Measurements from ENCODE around the gene ITPR2. TPM values are rescaled to one million over a fixed set of nuclear protein-coding genes. Genes with fewer than 3 reads are reported as not detected.

ITPR2 gene
- total RNA-seq, 4 donors from 2014 or later = 32.6 to 49.8 (median 39.9) TPM

GRCh38 chr12:26851031-26851809 is 18.2 kb upstream of the ITPR2 start:
- H3K36me3 ChIP-seq = no peaks in the 10 kb centered on the region
- H3K4me1 ChIP-seq = peaks cover 0 to 3% (median 0%) of the 10 kb centered on the region in 4 donors
- no peaks in the 10 kb centered on the region for H3K27me3 ChIP-seq
- no peak for TF ChIP-seq POLR2A (IDR thresholded peaks at IDR 0.05)
- TF ChIP-seq EP300 (IDR thresholded peaks at IDR 0.05) = no peak
- no peak for TF ChIP-seq CTCF (IDR thresholded peaks at IDR 0.05)
- 29 to 37% methylated on average over 2 of the region's 2 CpGs for WGBS, 2 donors
- no peak overlapping the region for H3K4me3 ChIP-seq
- no peak for DNase-seq (ENCODE audit: low spot score in 2 of 2)
- no peaks in the 10 kb centered on the region for H3K9me3 ChIP-seq
- H3K27ac ChIP-seq = no peak overlapping the region

GRCh38 chr12:26848156-26848825 is 15.3 kb upstream of the ITPR2 start:
- Histone ChIP-seq H3K27ac (no peak overlapping the region), H3K36me3 (no peaks in the 10 kb centered on the region), H3K4me3 (no peak overlapping the region), H3K4me1 (peaks cover 0 to 10% (median 0%) of the 10 kb centered on the region in 4 donors), H3K27me3 (no peaks in the 10 kb centered on the region), H3K9me3 (no peaks in the 10 kb centered on the region)
- DNase-seq (ENCODE audit: low spot score in 2 of 2) = no peak
- WGBS, 2 donors = 86 to 87% methylated on average over 6 of the region's 6 CpGs
- TF ChIP-seq POLR2A (IDR thresholded peaks at IDR 0.05) = no peak
- no peak for TF ChIP-seq CTCF (IDR thresholded peaks at IDR 0.05)
- TF ChIP-seq EP300 (IDR thresholded peaks at IDR 0.05) = no peak

- Histone ChIP-seq H3K9me3 (no peaks in the 10 kb centered on the region), H3K36me3 (no peaks in the 10 kb centered on the region), H3K4me3 (no peak overlapping the region), H3K4me1 (peaks cover 0 to 10% (median 0%) of the 10 kb centered on the region in 4 donors), H3K27ac (no peak overlapping the region), H3K27me3 (no peaks in the 10 kb centered on the region)
- 92 to 96% methylated on average over 5 of the region's 5 CpGs for WGBS, 2 donors
- no peak for TF ChIP-seq POLR2A (IDR thresholded peaks at IDR 0.05)
- TF ChIP-seq CTCF (IDR thresholded peaks at IDR 0.05) = no peak
- no peak for TF ChIP-seq EP300 (IDR thresholded peaks at IDR 0.05)
- DNase-seq (ENCODE audit: low spot score in 2 of 2) = no peak
Observed at GRCh38 chr12:26847431-26847830, 14.4 kb upstream of the ITPR2 start.

- Histone ChIP-seq H3K36me3 (no peaks in the 10 kb centered on the region), H3K4me1 (peaks cover 0 to 10% (median 0%) of the 10 kb centered on the region in 4 donors), H3K27ac (no peak overlapping the region), H3K4me3 (no peak overlapping the region), H3K27me3 (no peaks in the 10 kb centered on the region), H3K9me3 (no peaks in the 10 kb centered on the region)
- 84 to 86% methylated on average over 5 of the region's 5 CpGs for WGBS, 2 donors
- DNase-seq (ENCODE audit: low spot score in 2 of 2) = no peak
- TF ChIP-seq POLR2A (IDR thresholded peaks at IDR 0.05) (no peak), EP300 (IDR thresholded peaks at IDR 0.05) (no peak), CTCF (IDR thresholded peaks at IDR 0.05) (no peak)
Observed at GRCh38 chr12:26846416-26846815, 13.4 kb upstream of the ITPR2 start.

DNA sequence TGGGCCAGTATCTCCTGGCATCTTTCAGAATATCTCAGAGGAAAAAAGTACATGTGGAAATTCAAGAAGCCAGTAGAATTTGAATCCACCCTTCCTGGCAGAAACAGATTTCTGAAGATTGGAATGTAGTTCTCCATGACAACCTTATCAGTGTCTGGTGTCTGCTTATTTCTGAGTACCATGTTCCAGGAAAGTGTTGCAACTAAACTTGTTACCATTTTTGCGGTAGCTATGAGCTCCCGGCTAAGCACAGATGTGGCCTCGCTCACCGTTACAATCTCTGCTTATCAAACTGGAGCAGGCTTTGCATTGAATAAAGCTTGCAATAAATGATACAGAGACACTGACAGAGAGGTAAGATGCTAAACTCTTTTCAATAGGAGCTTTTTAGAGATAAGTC is 13.0 kb upstream of the ITPR2 start:
- Histone ChIP-seq H3K4me1 (peaks cover 0 to 10% (median 0%) of the 10 kb centered on the region in 4 donors), H3K27me3 (no peaks in the 10 kb centered on the region), H3K36me3 (no peaks in the 10 kb centered on the region), H3K4me3 (no peak overlapping the region), H3K9me3 (no peaks in the 10 kb centered on the region), H3K27ac (no peak overlapping the region)
- TF ChIP-seq POLR2A (IDR thresholded peaks at IDR 0.05) (no peak), CTCF (IDR thresholded peaks at IDR 0.05) (no peak), EP300 (IDR thresholded peaks at IDR 0.05) (peak in 1 of 2 donors; percentile 60)
- 57 to 61% methylated on average over 4 of the region's 4 CpGs for WGBS, 2 donors
- no peak for DNase-seq (ENCODE audit: low spot score in 2 of 2)

Measured in tibial nerve (tissue), 4 donors.